ENCODE measurements around the gene CENPT. TPM values are rescaled to one million over a fixed set of nuclear protein-coding genes. Genes with fewer than 3 reads are reported as not detected.

CENPT gene
- total and polyA plus RNA-seq, 2 of the 8 experiments (the other 6 are each of a cell fraction or from before 2014, with no cell fraction given) = 42.4 to 53.4 TPM

DNA sequence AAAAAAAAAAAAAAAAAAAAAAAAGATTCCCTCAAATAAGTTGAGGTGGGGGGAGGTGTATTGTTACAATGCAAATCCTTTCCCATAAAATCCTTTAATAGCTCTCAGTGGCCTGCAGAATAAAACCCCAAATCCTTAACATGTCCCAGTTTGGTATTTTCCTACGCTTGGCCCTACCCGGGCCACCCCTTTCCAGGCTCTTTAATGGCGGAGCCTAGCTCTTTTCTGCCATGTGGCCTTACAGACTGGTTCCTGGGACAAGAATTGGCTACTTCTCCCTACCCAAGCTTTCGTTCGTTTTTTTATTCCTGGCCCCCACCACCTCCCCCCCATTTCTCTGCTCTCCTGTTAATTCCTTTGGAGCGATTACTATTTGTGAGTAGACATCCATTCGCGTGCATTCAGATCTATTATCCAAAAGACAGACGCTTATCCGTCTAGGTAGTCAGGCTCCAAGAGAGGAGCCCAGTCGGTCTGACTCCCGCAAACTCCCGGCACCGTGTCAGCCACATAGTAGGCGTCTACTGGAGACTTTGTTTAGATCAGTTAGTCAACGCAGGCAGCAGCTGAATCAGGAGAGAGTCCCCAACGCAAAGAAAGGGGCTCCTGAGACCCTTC, 6.2 kb downstream of the CENPT start (continued):
- TF ChIP-seq SAP30 (IDR thresholded peaks at IDR 0.05; ENCODE audit: insufficient read depth, insufficient replicate concordance, low read length) (no peak), ATF3 (IDR thresholded peaks at IDR 0.05; ENCODE audit: insufficient read depth, low read depth, low read length) (no peak), BACH1 (IDR thresholded peaks at IDR 0.05; ENCODE audit: low read length) (no peak), SIRT6 (IDR thresholded peaks at IDR 0.05; ENCODE audit: low read length) (no peak), MAX (IDR thresholded peaks at IDR 0.05) (peak; percentile 53), ASH2L (IDR thresholded peaks at IDR 0.05; ENCODE audit: low read length) (peak; percentile 88), SP2 (IDR thresholded peaks at IDR 0.05; ENCODE audit: low read length) (no peak), PHF8 (conservative IDR thresholded peaks at IDR 0.05; ENCODE audit: low read depth, low read length) (0 out of 2 replicates have a peak, but pooled peaks have one; percentile 49)
